ENCODE results near the gene CREB3L4. TPM values are rescaled to one million over a fixed set of nuclear protein-coding genes. Genes with fewer than 3 reads are reported as not detected.

Gene CREB3L4
- total and polyA plus RNA-seq, 2 of the 13 experiments (the other 11 are each of a cell fraction or from before 2014, with no cell fraction given): 9.9 to 18.7 TPM

DNA sequence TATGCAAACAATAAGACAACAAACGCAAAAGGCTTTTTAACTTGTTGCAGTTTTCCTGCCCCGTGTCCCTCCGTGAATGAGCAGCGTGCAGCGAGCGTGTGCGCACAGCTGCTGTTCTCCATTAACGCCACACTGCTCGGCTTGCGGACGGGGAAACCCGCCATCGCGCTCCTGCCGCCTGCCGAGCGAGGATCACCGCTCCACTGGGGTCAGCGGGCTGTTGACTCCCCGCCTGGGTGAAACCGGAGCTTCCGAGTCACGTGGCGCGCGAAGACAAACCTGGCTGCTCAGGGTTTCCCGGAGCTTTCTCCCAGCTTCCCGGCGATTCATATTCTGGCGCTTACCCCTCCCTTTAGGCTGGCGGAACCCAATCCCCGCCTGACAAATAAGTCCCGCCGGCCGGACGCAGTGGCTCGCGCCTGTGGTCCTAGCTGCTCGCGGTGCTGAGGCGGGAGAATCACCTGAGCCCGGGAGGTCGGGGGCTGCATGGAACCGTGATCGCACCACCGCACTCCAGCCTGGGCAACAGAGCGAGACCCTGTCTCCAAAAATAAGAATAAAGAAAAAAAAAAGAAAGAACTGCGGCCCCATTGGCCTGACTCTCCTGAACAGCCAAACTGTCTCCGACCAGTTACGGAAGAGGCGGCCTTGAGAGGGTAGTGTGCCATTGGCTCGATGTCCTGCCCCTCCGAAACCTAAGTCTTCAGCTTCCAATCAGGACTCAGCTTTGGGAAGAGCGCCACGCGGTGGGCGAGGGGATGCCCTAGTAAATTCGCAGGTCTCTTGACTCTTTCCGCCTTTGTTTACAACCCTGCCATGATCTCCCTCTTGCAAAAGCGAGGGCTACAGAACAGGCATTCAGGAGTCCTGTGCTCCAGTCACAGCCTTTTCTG, at the start of gene CREB3L4 (continued):
- TF ChIP-seq, protein P1, sequence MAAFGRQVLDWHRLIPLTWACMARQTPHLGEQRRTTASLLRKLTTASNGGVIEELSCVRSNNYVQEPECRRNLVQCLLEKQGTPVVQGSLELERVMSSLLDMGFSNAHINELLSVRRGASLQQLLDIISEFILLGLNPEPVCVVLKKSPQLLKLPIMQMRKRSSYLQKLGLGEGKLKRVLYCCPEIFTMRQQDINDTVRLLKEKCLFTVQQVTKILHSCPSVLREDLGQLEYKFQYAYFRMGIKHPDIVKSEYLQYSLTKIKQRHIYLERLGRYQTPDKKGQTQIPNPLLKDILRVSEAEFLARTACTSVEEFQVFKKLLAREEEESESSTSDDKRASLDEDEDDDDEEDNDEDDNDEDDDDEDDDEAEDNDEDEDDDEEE (CRISPR knock-in tag; IDR thresholded peaks at IDR 0.05): no peak
- TF ChIP-seq LRRFIP1 (CRISPR knock-in tag; conservative IDR thresholded peaks at IDR 0.05) (no peak), PCBP1 (IDR thresholded peaks at IDR 0.05; ENCODE audit: borderline replicate concordance, low read depth, low read length) (0 out of 2 replicates have a peak, but pooled peaks have one; percentile 64), SOX6 (IDR thresholded peaks at IDR 0.05) (no peak), SOX6 (CRISPR knock-in tag; IDR thresholded peaks at IDR 0.05) (peak; percentile 69), GATAD2A (CRISPR knock-in tag; IDR thresholded peaks at IDR 0.05) (peak; percentile 49), KMT2B (CRISPR knock-in tag; IDR thresholded peaks at IDR 0.05) (peak; percentile 82), ZNF207 (IDR thresholded peaks at IDR 0.05; ENCODE audit: borderline replicate concordance) (no peak), ZNF724P (CRISPR knock-in tag; IDR thresholded peaks at IDR 0.05; ENCODE audit: borderline replicate concordance) (peak; percentile 88), AGO1 (IDR thresholded peaks at IDR 0.05; ENCODE audit: low read depth, low read length, poor library complexity, severe bottlenecking) (peak; percentile 79), SMAD3 (CRISPR knock-in tag; IDR thresholded peaks at IDR 0.05) (peak; percentile 75), ZNF772 (CRISPR knock-in tag; IDR thresholded peaks at IDR 0.05) (peak; percentile 93), MIER2 (CRISPR knock-in tag; IDR thresholded peaks at IDR 0.05) (0 out of 2 replicates have a peak, but pooled peaks have one; percentile 31), ZNF224 (CRISPR knock-in tag; IDR thresholded peaks at IDR 0.05) (peak; percentile 71; the same call in 1 of the 2 replicates), POLR2A (IDR thresholded peaks at IDR 0.05; ENCODE audit: insufficient read depth in 1 of 2, low read depth in 2 of 2, low read length in 2 of 2) (peak; percentile 93 to 96), CSRNP1 (CRISPR knock-in tag; IDR thresholded peaks at IDR 0.05) (peak; percentile 96), ZSCAN21 (CRISPR knock-in tag; IDR thresholded peaks at IDR 0.05; ENCODE audit: borderline replicate concordance) (no peak)
- TF ChIP-seq, protein P2, sequence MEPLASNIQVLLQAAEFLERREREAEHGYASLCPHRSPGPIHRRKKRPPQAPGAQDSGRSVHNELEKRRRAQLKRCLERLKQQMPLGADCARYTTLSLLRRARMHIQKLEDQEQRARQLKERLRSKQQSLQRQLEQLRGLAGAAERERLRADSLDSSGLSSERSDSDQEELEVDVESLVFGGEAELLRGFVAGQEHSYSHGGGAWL (CRISPR knock-in tag; IDR thresholded peaks at IDR 0.05): peak; percentile 91
- TF ChIP-seq, protein P3, sequence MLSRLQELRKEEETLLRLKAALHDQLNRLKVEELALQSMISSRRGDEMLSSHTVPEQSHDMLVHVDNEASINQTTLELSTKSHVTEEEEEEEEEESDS (CRISPR knock-in tag; IDR thresholded peaks at IDR 0.05; ENCODE audit: borderline replicate concordance): no peak
- TF ChIP-seq, protein P4, sequence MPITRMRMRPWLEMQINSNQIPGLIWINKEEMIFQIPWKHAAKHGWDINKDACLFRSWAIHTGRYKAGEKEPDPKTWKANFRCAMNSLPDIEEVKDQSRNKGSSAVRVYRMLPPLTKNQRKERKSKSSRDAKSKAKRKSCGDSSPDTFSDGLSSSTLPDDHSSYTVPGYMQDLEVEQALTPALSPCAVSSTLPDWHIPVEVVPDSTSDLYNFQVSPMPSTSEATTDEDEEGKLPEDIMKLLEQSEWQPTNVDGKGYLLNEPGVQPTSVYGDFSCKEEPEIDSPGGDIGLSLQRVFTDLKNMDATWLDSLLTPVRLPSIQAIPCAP (CRISPR knock-in tag; IDR thresholded peaks at IDR 0.05; ENCODE audit: low read depth): 0 out of 2 replicates have a peak, but pooled peaks have one; percentile 37

All from HepG2 (cell line).